RWPE1 (cell line): ENCODE measurements around the gene PHTF2.

ENCODE experiments used
- CTCF ChIA-PET: fragments of 350-600 bp; sonication (Branson Sonifier 250); formaldehyde crosslinking; extraction: SDS; loops from one replicate; lab custom pipeline; 2021; lab: Yijun Ruan, JAX
- POLR2A ChIA-PET: fragments of 400-600 bp; formaldehyde crosslinking; extraction: SDS; loops from one replicate; lab custom pipeline; 2020; ENCODE audit warnings: antibody characterized with exemption; ENCODE audit not compliant: low non-redundant PET; lab: Yijun Ruan, JAX
- DNase-seq: peaks from one replicate; pipeline ENCODE4 v3.0.0; 2012; ENCODE audit warnings: low spot score
- H3K27ac ChIP-seq: fragments of 450-650 bp; 2 replicates; pipeline ENCODE4 v1.5.1; 2017
- TF ChIP-seq, protein P1 (sequence below): fragments of 450-650 bp; conservative IDR thresholded peaks from 2 replicates; pipeline ENCODE4 v1.5.1; 2017; ENCODE audit warnings: low read depth, mild to moderate bottlenecking

The PHTF2 gene

DNA sequence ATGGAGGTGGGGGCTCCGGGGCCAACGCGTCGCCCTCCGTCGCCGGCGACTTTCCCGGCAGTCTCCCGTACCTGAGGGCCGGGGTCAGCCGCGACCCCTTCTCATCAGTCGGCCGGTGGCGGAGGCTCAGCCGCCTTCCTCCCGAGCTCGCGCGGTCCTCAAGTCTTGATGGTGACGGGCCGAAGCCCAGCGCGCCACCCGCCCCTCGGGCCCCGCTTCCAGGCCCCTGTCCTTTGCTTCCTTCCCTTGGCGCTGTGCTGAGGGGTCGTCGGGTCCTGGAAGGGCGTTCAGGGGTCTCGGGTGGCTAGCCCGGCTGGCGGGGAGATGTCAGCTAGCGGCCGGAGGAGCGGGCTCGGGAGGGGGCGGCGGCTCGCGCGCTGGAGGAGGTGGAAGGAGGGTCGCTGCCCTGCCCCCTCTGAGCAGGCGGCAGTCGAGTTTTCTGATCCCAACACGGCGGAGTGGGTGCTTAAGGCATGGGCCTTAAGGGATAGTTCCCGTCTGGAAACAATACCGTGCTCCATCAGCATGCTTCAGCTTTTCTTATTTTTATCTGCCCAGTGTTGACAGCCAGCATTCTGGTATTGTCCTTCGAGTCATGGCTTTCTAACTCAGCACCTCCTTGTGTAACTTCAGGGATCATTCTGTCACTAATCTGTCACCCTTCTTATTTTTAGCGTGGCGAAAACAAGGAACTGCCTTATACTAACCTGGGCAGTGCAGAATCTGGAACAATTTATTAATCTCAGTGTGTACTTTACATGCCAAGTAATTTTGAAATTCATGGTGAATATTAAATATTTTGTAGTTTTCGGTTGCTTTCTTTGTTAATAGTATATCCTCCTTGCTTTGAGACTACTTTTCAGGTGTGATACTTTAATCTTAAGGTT lies 748 bp downstream of the PHTF2 start:
- DNase-seq: peak; percentile 7
- TF ChIP-seq, protein P1, sequence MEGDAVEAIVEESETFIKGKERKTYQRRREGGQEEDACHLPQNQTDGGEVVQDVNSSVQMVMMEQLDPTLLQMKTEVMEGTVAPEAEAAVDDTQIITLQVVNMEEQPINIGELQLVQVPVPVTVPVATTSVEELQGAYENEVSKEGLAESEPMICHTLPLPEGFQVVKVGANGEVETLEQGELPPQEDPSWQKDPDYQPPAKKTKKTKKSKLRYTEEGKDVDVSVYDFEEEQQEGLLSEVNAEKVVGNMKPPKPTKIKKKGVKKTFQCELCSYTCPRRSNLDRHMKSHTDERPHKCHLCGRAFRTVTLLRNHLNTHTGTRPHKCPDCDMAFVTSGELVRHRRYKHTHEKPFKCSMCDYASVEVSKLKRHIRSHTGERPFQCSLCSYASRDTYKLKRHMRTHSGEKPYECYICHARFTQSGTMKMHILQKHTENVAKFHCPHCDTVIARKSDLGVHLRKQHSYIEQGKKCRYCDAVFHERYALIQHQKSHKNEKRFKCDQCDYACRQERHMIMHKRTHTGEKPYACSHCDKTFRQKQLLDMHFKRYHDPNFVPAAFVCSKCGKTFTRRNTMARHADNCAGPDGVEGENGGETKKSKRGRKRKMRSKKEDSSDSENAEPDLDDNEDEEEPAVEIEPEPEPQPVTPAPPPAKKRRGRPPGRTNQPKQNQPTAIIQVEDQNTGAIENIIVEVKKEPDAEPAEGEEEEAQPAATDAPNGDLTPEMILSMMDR: peak; percentile 35; the same call in 1 of the 2 replicates
- ChIA-PET CTCF (interaction anchor here (0.6 to 1.0 kb wide), 4 partner anchors 11 to 364 kb away, joined by 3 to 6 read pairs (median 4); no protein-coding TSS in a partner anchor), POLR2A (no interaction called here)
- H3K27ac ChIP-seq: peak overlapping the region; percentile 90

DNA sequence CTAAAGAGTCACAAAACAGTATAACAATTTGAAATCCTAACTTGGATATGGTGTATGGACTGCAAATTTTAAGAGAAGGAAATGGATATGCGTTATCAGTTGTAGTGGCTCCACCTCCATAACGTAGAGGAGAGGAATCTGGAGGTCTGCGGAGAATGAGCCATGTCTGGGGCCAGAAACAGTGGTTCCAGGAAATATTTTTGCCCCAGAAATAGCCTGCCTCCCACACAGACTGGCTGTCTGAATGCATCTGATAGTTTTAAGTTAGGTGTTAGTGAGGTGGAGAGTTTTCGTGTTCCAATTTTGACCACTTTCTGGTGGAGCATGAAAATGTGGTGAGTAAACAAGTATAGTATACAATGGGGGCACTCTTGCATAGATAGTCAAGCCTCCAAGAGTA lies 1.6 kb downstream of the PHTF2 start:
- TF ChIP-seq, protein P1: no peak
- no peak overlapping the region for H3K27ac ChIP-seq
- CTCF ChIA-PET: no interaction called here
- POLR2A ChIA-PET: no interaction called here
- no peak for DNase-seq

DNA sequence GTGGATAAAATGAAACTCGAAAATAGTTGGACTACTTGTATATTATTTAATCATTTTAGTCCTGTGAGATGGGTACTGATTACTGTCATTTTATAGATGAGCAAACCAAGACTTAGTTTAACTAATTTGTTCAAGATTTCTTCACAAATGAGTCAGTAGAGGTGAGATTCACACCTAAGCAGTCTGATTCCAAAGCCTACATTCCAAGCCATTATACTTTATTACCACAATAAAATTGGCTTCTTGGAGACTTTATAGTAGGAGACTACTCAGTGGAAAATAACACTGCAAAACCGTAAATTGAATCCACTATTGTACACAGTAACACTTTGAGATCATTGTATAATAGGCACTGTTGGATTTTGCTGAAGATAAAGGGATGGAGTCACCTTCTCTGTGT lies 2.2 kb downstream of the PHTF2 start:
- no peak overlapping the region for H3K27ac ChIP-seq
- TF ChIP-seq, protein P1: no peak
- DNase-seq: no peak
- CTCF ChIA-PET: no interaction called here
- POLR2A ChIA-PET: no interaction called here

DNA sequence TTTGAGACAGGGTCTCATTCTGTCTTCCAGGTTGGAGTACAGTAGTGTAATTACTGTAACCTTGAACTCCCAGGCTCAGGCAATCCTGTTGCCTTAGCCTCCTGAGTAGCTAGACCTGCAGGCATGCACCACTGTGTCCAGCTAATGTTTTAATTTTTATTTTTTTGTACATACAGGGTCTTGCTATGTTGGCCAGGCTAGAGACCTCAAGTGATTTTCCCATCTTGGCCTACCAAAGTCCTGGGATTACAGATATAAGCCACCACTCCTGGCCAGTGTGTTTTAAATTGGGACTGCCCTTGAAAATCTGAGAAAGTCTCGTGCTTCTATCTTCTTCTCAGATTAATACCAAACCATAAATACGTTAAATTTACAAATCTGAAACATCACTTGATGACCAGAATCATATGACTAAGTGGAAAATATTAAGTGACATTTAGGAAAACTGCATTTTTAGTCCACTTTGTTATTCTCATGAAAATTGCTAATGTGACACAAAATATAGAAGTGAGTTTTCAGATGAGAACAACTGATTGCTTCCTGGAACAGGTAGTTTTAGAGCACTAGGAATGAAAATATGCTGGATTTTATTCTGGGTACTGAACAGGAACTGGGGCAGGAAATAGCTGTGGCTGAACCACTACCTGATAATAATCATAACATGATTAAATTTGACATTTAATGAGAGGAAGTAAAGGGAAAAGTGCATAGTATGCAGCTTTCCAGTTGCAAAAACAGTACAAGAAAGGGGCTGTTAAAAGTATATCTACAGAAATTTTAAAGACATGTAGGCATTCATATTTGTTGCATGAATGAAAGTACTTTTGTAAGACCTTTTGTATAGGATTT lies 4.2 kb downstream of the PHTF2 start:
- CTCF ChIA-PET: no interaction called here
- POLR2A ChIA-PET: no interaction called here
- no peak overlapping the region for H3K27ac ChIP-seq
- TF ChIP-seq, protein P1: no peak
- no peak for DNase-seq

DNA sequence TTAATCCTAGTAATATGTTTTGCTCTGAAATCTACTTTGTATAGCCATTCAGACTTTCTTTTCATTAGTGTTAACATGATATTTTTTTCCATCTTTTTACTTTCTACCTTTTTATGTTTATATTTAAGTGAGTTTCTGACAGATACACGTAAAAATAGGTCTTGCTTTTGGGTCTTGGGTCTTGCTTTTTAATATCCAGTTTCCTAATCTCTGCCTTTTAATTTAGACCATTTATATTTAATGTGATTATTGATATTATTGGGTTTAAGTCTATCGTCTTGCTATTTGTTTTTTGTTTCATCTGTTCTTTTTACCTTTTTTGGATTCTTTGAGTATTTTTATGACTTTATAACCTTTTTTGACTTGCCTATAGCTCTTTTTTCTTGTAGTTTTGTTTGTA lies 7.9 kb downstream of the PHTF2 start:
- no peak overlapping the region for H3K27ac ChIP-seq
- CTCF ChIA-PET: no interaction called here
- TF ChIP-seq, protein P1: no peak
- POLR2A ChIA-PET: no interaction called here
- DNase-seq: no peak

DNA sequence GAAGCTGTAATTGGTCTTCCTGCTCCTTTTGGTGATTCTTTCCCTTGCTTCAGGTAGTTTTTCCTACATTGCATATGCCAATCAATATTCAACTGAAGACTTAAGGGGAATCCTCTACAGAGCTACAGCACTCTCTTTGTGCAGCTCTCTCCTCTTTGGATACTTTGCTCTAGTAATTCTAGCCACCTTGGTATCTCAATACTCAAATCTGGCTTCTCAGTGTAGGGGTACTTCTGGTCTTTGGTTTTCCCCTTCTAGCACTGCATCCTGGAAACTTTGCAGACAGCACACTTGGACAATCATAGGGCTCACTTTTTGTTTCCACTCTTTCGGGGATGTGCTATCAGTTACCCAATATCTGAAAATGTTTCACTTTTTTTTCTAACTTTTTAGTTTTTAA lies 9.9 kb downstream of the PHTF2 start:
- TF ChIP-seq, protein P1: no peak
- H3K27ac ChIP-seq: no peak overlapping the region
- CTCF ChIA-PET: interaction anchor here (0.7 kb wide), 1 partner anchor 374 kb away, joined by 4 read pairs; no protein-coding TSS in a partner anchor
- DNase-seq: no peak
- POLR2A ChIA-PET: no interaction called here
